ENCODE results near the gene CELA2B. TPM values are rescaled to one million over a fixed set of nuclear protein-coding genes. Genes with fewer than 3 reads are reported as not detected.

Gene CELA2B
- total and polyA plus RNA-seq, 2 donors from 2014 or later, result not detected

GRCh38 chr1:15453734-15454133 is 22.2 kb upstream of the CELA2B start:
- no peak overlapping the region for H3K4me3 ChIP-seq (ENCODE audit: low read length in 3 of 3)
- H3K36me3 ChIP-seq (ENCODE audit: control insufficient read depth in 2 of 3, insufficient read depth in 3 of 3, low read length in 3 of 3), result no peaks in the 10 kb centered on the region
- no peaks in the 10 kb centered on the region for H3K4me1 ChIP-seq (ENCODE audit: control insufficient read depth in 2 of 3, insufficient read depth in 2 of 3, low read depth in 1 of 3, low read length in 3 of 3)
- intact Hi-C loops (cut with DNase I), result no loop called here
- TF ChIP-seq, protein P1, sequence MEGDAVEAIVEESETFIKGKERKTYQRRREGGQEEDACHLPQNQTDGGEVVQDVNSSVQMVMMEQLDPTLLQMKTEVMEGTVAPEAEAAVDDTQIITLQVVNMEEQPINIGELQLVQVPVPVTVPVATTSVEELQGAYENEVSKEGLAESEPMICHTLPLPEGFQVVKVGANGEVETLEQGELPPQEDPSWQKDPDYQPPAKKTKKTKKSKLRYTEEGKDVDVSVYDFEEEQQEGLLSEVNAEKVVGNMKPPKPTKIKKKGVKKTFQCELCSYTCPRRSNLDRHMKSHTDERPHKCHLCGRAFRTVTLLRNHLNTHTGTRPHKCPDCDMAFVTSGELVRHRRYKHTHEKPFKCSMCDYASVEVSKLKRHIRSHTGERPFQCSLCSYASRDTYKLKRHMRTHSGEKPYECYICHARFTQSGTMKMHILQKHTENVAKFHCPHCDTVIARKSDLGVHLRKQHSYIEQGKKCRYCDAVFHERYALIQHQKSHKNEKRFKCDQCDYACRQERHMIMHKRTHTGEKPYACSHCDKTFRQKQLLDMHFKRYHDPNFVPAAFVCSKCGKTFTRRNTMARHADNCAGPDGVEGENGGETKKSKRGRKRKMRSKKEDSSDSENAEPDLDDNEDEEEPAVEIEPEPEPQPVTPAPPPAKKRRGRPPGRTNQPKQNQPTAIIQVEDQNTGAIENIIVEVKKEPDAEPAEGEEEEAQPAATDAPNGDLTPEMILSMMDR (IDR thresholded peaks at IDR 0.05; ENCODE audit: borderline replicate concordance, extremely low read depth, insufficient read depth), result no peak
- DNase-seq (no peak), FAIRE-seq (no peak)
- no peaks in the 10 kb centered on the region for H3K27me3 ChIP-seq (ENCODE audit: control insufficient read depth, insufficient read depth, low read length)
- H3K9me3 ChIP-seq (ENCODE audit: control insufficient read depth in 2 of 3, insufficient read depth in 1 of 3, low read length in 3 of 3), result no peaks in the 10 kb centered on the region
- no peak overlapping the region for H3K27ac ChIP-seq (ENCODE audit: low read depth in 2 of 2, low read length in 2 of 2)
- no peak overlapping the region for H3K9ac ChIP-seq (ENCODE audit: low read length in 3 of 3)

DNA sequence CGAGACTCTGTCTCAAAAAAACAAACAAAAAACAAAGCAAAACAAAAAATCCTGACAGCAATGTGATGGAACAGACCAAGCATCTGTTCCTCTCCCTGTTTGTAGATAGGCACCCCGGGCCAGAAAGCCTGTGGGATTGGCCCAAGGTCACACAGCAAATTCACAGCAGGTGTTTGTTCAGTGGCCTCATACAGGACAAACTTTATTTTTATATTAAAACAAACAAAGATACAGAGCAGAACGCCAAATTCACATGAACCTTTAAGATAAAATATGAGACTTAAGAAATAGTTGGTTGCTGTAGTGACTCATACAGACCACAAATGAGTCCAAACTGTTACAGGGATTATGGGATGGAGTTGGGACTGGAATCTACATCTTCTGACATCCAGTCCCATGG is 21.6 kb upstream of the CELA2B start:
- H3K36me3 ChIP-seq (ENCODE audit: control insufficient read depth in 2 of 3, insufficient read depth in 3 of 3, low read length in 3 of 3), result no peaks in the 10 kb centered on the region
- no peak overlapping the region for H3K27ac ChIP-seq (ENCODE audit: low read depth in 2 of 2, low read length in 2 of 2)
- FAIRE-seq (no peak), DNase-seq (no peak)
- H3K9me3 ChIP-seq (ENCODE audit: control insufficient read depth in 2 of 3, insufficient read depth in 1 of 3, low read length in 3 of 3), result no peaks in the 10 kb centered on the region
- intact Hi-C loops (cut with DNase I), result no loop called here
- no peak overlapping the region for H3K4me3 ChIP-seq (ENCODE audit: low read length in 3 of 3)
- H3K27me3 ChIP-seq (ENCODE audit: control insufficient read depth, insufficient read depth, low read length), result no peaks in the 10 kb centered on the region
- TF ChIP-seq, protein P1 (IDR thresholded peaks at IDR 0.05; ENCODE audit: borderline replicate concordance, extremely low read depth, insufficient read depth), result no peak
- no peaks in the 10 kb centered on the region for H3K4me1 ChIP-seq (ENCODE audit: control insufficient read depth in 2 of 3, insufficient read depth in 2 of 3, low read depth in 1 of 3, low read length in 3 of 3)
- H3K9ac ChIP-seq (ENCODE audit: low read length in 3 of 3), result no peak overlapping the region

GRCh38 chr1:15455522-15455921 is 20.4 kb upstream of the CELA2B start:
- H3K4me3 ChIP-seq (ENCODE audit: low read length in 3 of 3), result no peak overlapping the region
- no peaks in the 10 kb centered on the region for H3K27me3 ChIP-seq (ENCODE audit: control insufficient read depth, insufficient read depth, low read length)
- H3K4me1 ChIP-seq (ENCODE audit: control insufficient read depth in 2 of 3, insufficient read depth in 2 of 3, low read depth in 1 of 3, low read length in 3 of 3), result no peaks in the 10 kb centered on the region
- FAIRE-seq (no peak), DNase-seq (no peak)
- H3K27ac ChIP-seq (ENCODE audit: low read depth in 2 of 2, low read length in 2 of 2), result no peak overlapping the region
- H3K36me3 ChIP-seq (ENCODE audit: control insufficient read depth in 2 of 3, insufficient read depth in 3 of 3, low read length in 3 of 3), result no peaks in the 10 kb centered on the region
- H3K9me3 ChIP-seq (ENCODE audit: control insufficient read depth in 2 of 3, insufficient read depth in 1 of 3, low read length in 3 of 3), result no peaks in the 10 kb centered on the region
- H3K9ac ChIP-seq (ENCODE audit: low read length in 3 of 3), result no peak overlapping the region
- TF ChIP-seq, protein P1 (IDR thresholded peaks at IDR 0.05; ENCODE audit: borderline replicate concordance, extremely low read depth, insufficient read depth), result no peak
- intact Hi-C loops (cut with DNase I), result no loop called here

DNA sequence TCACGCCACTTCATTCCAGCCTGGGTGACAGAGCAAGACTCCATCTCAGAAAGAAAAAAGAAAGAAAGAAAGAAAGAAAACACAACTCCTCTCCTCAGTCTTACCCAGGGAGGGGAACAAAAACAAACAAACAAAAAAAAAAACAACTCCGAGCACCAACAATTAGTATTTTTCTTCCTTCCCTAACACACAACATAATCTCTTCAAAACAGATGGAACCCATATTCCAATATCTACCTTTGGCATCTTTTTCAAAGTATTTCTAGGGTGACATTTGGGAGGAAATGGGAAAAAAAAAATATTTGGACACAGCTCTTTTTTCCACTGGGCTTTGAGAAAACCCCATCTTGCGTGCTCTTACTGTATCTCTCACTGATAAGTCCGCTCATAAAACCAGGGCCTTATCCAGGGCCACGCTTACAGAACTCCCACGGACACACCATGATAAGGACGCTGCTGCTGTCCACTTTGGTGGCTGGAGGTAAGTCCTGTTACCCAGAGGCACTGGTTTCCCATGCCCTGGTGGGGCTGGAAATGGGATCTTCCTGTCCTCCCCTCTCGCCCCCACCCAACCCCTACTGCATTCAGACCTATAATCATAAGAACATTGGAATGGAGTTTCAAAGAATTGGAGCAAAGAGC is 19.5 kb upstream of the CELA2B start, which contains the start of gene CELA2A:
Gene CELA2A, plus strand, starts transcription at position 420 of the 642 bp plus-strand sequence. Its CDS starts 22 bp downstream, at position 442.
- no peak for DNase-seq
- Histone ChIP-seq H3K27ac (ENCODE audit: low read depth in 2 of 2, low read length in 2 of 2) (no peak within 1 kb of the TSS), H3K4me3 (ENCODE audit: low read length in 3 of 3) (no peak within 1 kb of the TSS), H3K9me3 (ENCODE audit: control insufficient read depth in 2 of 3, insufficient read depth in 1 of 3, low read length in 3 of 3) (no peaks in the 10 kb centered on the region), H3K4me1 (ENCODE audit: control insufficient read depth in 2 of 3, insufficient read depth in 2 of 3, low read depth in 1 of 3, low read length in 3 of 3) (no peaks in the 10 kb centered on the region), H3K36me3 (ENCODE audit: control insufficient read depth in 2 of 3, insufficient read depth in 3 of 3, low read length in 3 of 3) (no peaks in the 10 kb centered on the region), H3K27me3 (ENCODE audit: control insufficient read depth, insufficient read depth, low read length) (no peaks in the 10 kb centered on the region), H3K9ac (ENCODE audit: low read length in 3 of 3) (no peak within 1 kb of the TSS)
- no peak for FAIRE-seq
- intact Hi-C loops (cut with DNase I), result no loop called here
- TF ChIP-seq, protein P1 (IDR thresholded peaks at IDR 0.05; ENCODE audit: borderline replicate concordance, extremely low read depth, insufficient read depth), result no peak
